K562 (cell line): ENCODE results near the gene ZFYVE28.
A peak's percentile ranks its signal among the peaks of the same experiment; 100 is the strongest.

Experiments
- L3MBTL2 ChIP-seq: fragments of 450-650 bp; IDR thresholded peaks from 2 replicates; pipeline ENCODE4 v1.6.1; 2016; ENCODE audit warnings: mild to moderate bottlenecking, moderate library complexity
- POLR2AphosphoS5 ChIP-seq: IDR thresholded peaks from 2 replicates; pipeline ENCODE4 v1.6.1; 2011; ENCODE audit warnings: mild to moderate bottlenecking, low read depth, low read length, moderate library complexity; ENCODE audit not compliant: control insufficient read depth, insufficient read depth
- RBM14 ChIP-seq: fragments of 200-400 bp; formaldehyde crosslinking; IDR thresholded peaks from 2 replicates; pipeline ENCODE4 v1.6.1; 2018; ENCODE audit warnings: low read depth, mild to moderate bottlenecking, low read length, moderate library complexity, borderline replicate concordance; ENCODE audit not compliant: insufficient read depth
- REST ChIP-seq, 2 experiments: fragments of 450-650 bp; formaldehyde crosslinking in 1 of 2; IDR thresholded peaks; 2 replicates each; pipeline versions ENCODE4 v1.4.0 to v1.6.1; 2014 to 2020; ENCODE audit warnings: mild to moderate bottlenecking in 2 of 2, borderline replicate concordance in 1 of 2, low read depth in 1 of 2
- TOE1 ChIP-seq, 2 experiments: fragments of 450-650 bp in 1 of 2; sonication (generic) in 1 of 2; formaldehyde crosslinking in 1 of 2; IDR thresholded peaks; 2 replicates each; pipeline versions ENCODE4 v1.7.1 to v1.8.0; 2016 to 2022; ENCODE audit warnings: borderline replicate concordance in 2 of 2, mild to moderate bottlenecking in 2 of 2, antibody characterized with exemption in 1 of 2, inconsistent platforms in 1 of 2, low read depth in 1 of 2, missing genetic modification reagents in 1 of 2, moderate library complexity in 1 of 2
- ZNF766 ChIP-seq: fragments of 200-800 bp; sonication (Bioruptor generic); conservative IDR thresholded peaks from 2 replicates; pipeline ENCODE4 v1.6.1; 2016; ENCODE audit warnings: missing genetic modification characterization, missing compliant biosample characterization

GRCh38 chr4:2273657-2274319 is 144.7 kb downstream of the ZFYVE28 start:
- no peak for TF ChIP-seq RBM14
- no peak for TF ChIP-seq ZNF766
- TF ChIP-seq L3MBTL2, result 0 out of 2 replicates have a peak, but pooled peaks have one; percentile 10
- TF ChIP-seq REST (IDR thresholded peaks at IDR 0.05; ENCODE audit: borderline replicate concordance), result no peak
- TF ChIP-seq REST (CRISPR knock-in tag; IDR thresholded peaks at IDR 0.05; ENCODE audit: low read depth), result no peak
- no peak for TF ChIP-seq TOE1 (IDR thresholded peaks at IDR 0.05; ENCODE audit: borderline replicate concordance)
- TF ChIP-seq TOE1 (CRISPR knock-in tag; IDR thresholded peaks at IDR 0.05; ENCODE audit: borderline replicate concordance, low read depth), result no peak
- TF ChIP-seq POLR2AphosphoS5, result peak; percentile 56; the same call in 1 of the 2 replicates
